SKM-1 (cell line): ENCODE results near the gene YTHDC1.

ENCODE experiments used
- DNase-seq: peaks from one replicate; lab custom pipeline; 2025; ENCODE audit not compliant: unreplicated experiment; lab: John Stamatoyannopoulos, UW

The YTHDC1 gene

DNA sequence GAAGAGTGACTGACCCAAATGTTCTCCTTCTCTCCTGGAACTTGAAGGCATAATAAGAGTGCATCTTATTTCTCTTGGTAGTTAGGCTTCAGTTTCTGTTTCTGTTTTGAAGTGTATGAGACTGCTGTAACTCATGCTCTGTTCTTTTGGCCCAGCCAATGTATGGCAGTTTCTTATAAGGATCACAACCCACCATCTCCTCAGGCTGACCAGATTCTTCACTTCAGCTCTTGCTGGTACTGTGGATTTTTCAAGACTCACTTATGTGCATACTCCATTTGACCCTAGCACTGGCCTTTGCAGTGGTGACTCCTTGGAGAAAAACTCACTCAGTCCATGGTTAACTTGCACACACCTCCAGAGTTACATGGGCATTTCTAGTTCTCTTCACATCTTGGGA is 9.6 kb upstream of the YTHDC1 start:
- no peak for DNase-seq

- DNase-seq = no peak
Observed at GRCh38 chr4:68358988-68359387, 9.1 kb upstream of the YTHDC1 start.

- no peak for DNase-seq
Observed at GRCh38 chr4:68352791-68353190, 2.9 kb upstream of the YTHDC1 start.

DNA sequence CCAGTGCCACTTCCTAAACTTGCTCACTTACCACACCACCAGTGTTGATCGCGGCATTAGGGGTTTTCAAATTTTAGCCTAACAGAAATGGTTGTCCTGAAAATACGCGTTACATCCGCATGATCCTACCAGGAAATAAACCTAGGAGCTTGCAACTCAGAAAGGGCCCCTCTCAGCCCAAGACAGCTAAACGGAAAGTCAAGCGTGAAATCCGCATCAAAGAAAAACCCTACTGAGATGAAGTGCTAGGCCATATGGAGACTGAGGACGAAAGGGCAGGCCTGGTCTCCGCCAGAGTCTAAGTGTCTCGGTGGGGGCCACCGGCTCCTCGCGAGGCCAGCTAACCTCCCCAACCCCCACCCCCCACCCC is 626 bp downstream of the YTHDC1 start:
- no peak for DNase-seq

DNA sequence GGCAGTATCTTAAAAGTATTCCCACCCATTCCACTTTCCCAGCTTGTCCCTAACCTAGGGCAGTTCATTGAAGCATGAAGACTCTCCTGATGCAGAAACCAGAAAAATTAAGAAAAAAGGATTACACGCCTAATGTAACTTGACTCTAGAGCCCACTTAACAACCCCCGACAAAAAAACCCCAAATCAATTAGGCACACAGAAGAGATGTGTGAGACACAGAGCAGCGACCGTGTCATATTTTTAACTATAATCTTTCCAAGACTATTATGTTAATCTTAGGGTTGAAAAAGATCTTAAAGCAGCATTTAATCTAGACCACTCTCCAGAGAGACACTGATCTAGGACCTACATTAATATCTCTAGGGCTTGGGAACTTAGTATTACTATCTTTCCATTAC is 1.3 kb downstream of the YTHDC1 start:
- no peak for DNase-seq

DNA sequence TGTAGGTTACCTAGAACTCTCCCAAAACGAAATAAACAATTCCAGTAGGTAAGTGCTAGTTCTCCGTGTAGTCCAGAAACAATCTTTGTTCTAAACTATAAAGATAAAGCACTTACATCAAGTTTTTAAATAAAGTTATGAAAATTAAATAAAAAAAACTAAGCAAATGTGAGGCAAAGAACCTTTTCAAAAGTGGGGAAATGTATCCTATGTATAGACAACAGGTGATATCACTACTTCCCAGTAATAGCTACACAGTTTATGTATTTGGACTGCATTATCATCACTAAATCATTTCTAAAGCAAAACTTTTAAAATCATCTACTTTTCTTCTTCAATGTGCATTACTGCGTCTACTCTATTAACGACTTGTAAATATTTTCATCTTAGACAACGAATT is 2.0 kb downstream of the YTHDC1 start:
- DNase-seq = no peak

GRCh38 chr4:68346461-68346860 is 3.4 kb downstream of the YTHDC1 start:
- no peak for DNase-seq

DNA sequence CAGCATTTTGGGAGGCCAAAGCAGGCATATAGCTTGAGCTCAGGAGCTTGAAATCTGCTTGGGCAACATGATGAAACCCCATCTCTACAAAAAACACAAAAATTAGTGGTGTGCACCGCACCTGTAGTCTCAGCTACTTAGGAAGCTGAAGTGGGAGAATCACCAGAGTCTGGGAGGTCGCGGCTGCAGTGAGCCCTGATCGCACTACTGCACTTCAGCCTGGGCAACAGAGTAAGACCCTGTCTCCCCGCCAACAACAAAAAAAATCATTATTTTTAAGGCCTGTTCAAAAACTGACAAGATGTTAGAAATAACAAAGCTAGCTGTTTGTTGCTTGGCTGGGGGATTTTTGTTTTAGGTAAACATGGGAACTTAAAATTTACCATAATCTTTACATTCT is 5.1 kb downstream of the YTHDC1 start:
- DNase-seq = no peak

GRCh38 chr4:68344049-68344448 is 5.8 kb downstream of the YTHDC1 start:
- no peak for DNase-seq

- DNase-seq = no peak
Observed at GRCh38 chr4:68342134-68342533, 7.8 kb downstream of the YTHDC1 start.

- no peak for DNase-seq
Observed at GRCh38 chr4:68338625-68339024, 11.3 kb downstream of the YTHDC1 start.

- no peak for DNase-seq
Observed at GRCh38 chr4:68337522-68337921, 12.4 kb downstream of the YTHDC1 start.

- no peak for DNase-seq
Observed at GRCh38 chr4:68337004-68337403, 12.9 kb downstream of the YTHDC1 start.

- DNase-seq = no peak
Observed at GRCh38 chr4:68336530-68336929, 13.4 kb downstream of the YTHDC1 start.

GRCh38 chr4:68326141-68326540 is 23.7 kb downstream of the YTHDC1 start:
- DNase-seq = no peak

- DNase-seq = no peak
Observed at GRCh38 chr4:68324519-68325262, 25.2 kb downstream of the YTHDC1 start.

GRCh38 chr4:68319040-68319439 is 30.9 kb downstream of the YTHDC1 start:
- no peak for DNase-seq

GRCh38 chr4:68316193-68316969 is 33.5 kb downstream of the YTHDC1 start:
- no peak for DNase-seq

DNA sequence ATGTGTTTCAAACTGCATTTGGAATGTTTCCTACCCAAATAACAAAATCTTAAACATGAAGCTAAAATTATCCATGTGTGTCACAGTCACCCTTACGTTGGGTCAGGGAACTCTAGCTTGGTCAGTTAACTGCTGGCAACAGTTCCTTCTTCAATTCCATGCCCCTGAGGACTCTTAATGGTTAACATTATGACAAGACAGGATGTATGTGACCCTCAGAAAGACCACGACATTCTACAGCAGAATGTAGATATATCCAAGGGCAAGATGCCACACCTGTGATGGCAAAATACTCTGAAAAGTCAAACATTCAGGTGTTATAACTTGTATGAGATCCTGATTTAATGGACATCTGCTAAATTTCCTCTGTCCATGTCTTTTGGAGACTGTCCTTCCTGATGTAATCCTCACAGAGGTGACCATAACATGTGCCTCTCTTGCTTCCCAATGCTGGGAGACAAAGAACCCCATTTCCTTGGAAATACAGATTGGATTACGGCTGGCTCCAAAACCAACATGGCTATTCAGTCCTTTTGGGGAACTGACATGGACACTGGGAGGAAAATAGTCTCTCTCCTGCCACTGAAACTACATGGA is 39.1 kb downstream of the YTHDC1 start:
- DNase-seq = no peak

- DNase-seq = no peak
Observed at GRCh38 chr4:68304731-68305130, 45.2 kb downstream of the YTHDC1 start.

DNA sequence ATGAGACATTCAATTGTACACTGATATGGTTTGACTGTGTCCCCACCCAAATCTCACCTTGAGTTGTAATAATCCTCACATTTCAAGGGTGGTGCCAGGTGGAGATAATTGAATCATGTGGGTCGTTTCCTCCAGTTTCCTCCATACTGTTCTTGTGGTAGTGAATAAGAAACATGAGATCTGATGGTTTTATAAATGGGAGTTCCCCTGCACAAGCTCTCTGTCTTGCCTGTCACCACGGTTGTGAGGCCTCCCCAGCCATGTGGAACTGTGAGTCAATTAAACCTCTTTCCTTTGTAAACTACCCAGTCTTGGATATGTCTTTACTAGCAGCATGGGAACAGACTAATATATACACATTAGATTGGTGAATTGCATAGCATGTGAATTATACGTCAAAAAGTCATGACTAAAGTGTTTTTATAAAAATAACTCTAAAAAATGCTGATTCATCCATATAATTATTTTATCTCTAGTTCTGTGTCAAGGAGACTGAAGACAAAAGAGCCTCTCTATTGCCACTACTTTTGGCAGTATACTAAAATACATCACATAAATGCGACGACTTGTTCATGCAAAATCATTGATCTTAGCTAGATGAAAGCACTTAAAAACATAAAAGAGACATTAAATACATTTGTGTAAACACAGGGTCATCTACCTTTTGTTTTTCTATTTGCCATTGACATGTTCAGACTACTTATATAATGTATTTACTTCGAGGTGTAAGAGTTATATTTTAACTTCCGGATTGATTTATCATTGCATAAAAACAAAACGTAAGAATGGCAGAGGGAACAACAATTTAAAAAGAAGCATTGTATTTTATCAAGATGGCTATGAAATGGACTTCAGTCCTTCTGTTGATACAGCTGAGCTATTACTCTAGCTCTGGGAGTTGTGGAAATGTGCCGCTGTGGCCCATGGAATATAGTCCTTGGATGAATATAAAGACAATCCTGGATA is 50.1 kb downstream of the YTHDC1 start:
- DNase-seq = no peak
